ENCODE results near the gene GAPVD1. TPM values are rescaled to one million over a fixed set of nuclear protein-coding genes. Genes with fewer than 3 reads are reported as not detected.
A peak's percentile ranks its signal among the peaks of the same experiment; 100 is the strongest.
"Not testable (repeated sequence)": the region's sequence is repeated elsewhere in the genome, so short reads cannot be mapped to it uniquely, and the experiment has no call there.

The GAPVD1 gene
- total and polyA plus RNA-seq, 4 experiments from 2014 or later = 45.6 to 76.4 (median 63.5) TPM

- H3K4me3 ChIP-seq (ENCODE audit: low read length in 2 of 2) = peak overlapping the region; percentile 72 to 94
- Mint-ChIP-seq H3K4me3 (peak overlapping the region; percentile 94 to 98 (median 97)), H3K27ac (peak overlapping the region; percentile 87 to 97 (median 96)), H3K27me3 (no peaks in the 10 kb centered on the region), H3K4me1 (peaks cover 28 to 57% (median 42%) of the 10 kb centered on the region in 4 donors), H3K9me3 (no peaks in the 10 kb centered on the region), H3K36me3 (peaks cover 11 to 30% of the 10 kb centered on the region in 2 donors)
- no peaks in the 10 kb centered on the region for H3K36me3 ChIP-seq (ENCODE audit: insufficient read depth, low read length)
- DNase-seq = peak; percentile 36 to 53 (median 49)
- ChIA-PET POLR2A (ENCODE audit: partially characterized antibody) (interaction anchor here (1.0 to 5.1 kb wide), 4 partner anchors 21 to 401 kb away, joined by 3 to 98 read pairs (median 4); partner anchors contain the start of genes HSPA5 and RABEPK), CTCF (ENCODE audit: partially characterized antibody) (interaction anchor here (1.4 to 1.5 kb wide), 3 partner anchors 13 to 99 kb away, joined by 3 to 6 read pairs (median 4); partner anchors contain the start of gene HSPA5)
- no peaks in the 10 kb centered on the region for H3K9me3 ChIP-seq (ENCODE audit: control insufficient read depth in 1 of 2, low read length in 2 of 2)
- peaks cover 33% of the 10 kb centered on the region for H3K4me1 ChIP-seq (ENCODE audit: insufficient read depth, low read length)
- H3K27ac ChIP-seq (ENCODE audit: low read depth, low read length) = peak overlapping the region; percentile 81
- no peaks in the 10 kb centered on the region for H3K27me3 ChIP-seq (ENCODE audit: insufficient read depth, low read length)
- intact Hi-C loops (cut with micrococcal nuclease) = loop anchor here (5.0 kb wide), 1 partner anchor 490 kb away; the partner anchor contains the start of gene NR6A1
Observed at GRCh38 chr9:125262294-125262991, 817 bp downstream of the GAPVD1 start.

GRCh38 chr9:125264068-125264467, 2.4 kb downstream of the GAPVD1 start:
- CTCF ChIA-PET (ENCODE audit: partially characterized antibody); H3K27me3 ChIP-seq (ENCODE audit: insufficient read depth, low read length); H3K4me3 ChIP-seq (ENCODE audit: low read length in 2 of 2); H3K9me3 ChIP-seq (ENCODE audit: control insufficient read depth in 1 of 2, low read length in 2 of 2); H3K36me3 ChIP-seq (ENCODE audit: insufficient read depth, low read length); H3K9me3 Mint-ChIP-seq; H3K27me3 Mint-ChIP-seq: not testable (repeated sequence)
- Histone ChIP-seq H3K27ac (ENCODE audit: low read depth, low read length) (peak overlapping the region; percentile 34), H3K4me1 (ENCODE audit: insufficient read depth, low read length) (peaks cover 39% of the 10 kb centered on the region)
- Mint-ChIP-seq H3K4me3 (peak overlapping the region; percentile 60 to 97 (median 79)), H3K36me3 (peaks cover 19 to 39% of the 10 kb centered on the region in 2 donors), H3K27ac (peak overlapping the region; percentile 66 to 96 (median 87)), H3K4me1 (peaks cover 32 to 69% (median 50%) of the 10 kb centered on the region in 4 donors)
- DNase-seq = peak; percentile 34 to 60 (median 48)
- POLR2A ChIA-PET (ENCODE audit: partially characterized antibody) = interaction anchor here (0.6 to 5.1 kb wide), 4 partner anchors 22 to 69 kb away, joined by 3 to 98 read pairs (median 4); partner anchors contain the start of gene HSPA5
- intact Hi-C loops (cut with micrococcal nuclease) = loop anchor here (5.0 kb wide), 1 partner anchor 492 kb away; the partner anchor contains the start of gene NR6A1

- Histone ChIP-seq H3K27ac (ENCODE audit: low read depth, low read length) (no peak overlapping the region), H3K36me3 (ENCODE audit: insufficient read depth, low read length) (no peaks in the 10 kb centered on the region), H3K9me3 (ENCODE audit: control insufficient read depth in 1 of 2, low read length in 2 of 2) (no peaks in the 10 kb centered on the region), H3K4me3 (ENCODE audit: low read length in 2 of 2) (no peak overlapping the region), H3K4me1 (ENCODE audit: insufficient read depth, low read length) (peaks cover 35% of the 10 kb centered on the region), H3K27me3 (ENCODE audit: insufficient read depth, low read length) (no peaks in the 10 kb centered on the region)
- Mint-ChIP-seq H3K4me3 (peak overlapping the region in 1 of 8 donors; percentile 57), H3K27ac (peak overlapping the region in 2 of 7 donors; percentile 30 to 40), H3K27me3 (no peaks in the 10 kb centered on the region), H3K36me3 (peaks cover 24 to 49% of the 10 kb centered on the region in 2 donors), H3K4me1 (peaks cover 32 to 68% (median 46%) of the 10 kb centered on the region in 4 donors), H3K9me3 (no peaks in the 10 kb centered on the region)
- no peak for DNase-seq
- CTCF ChIA-PET (ENCODE audit: partially characterized antibody) = interaction anchor here (1.8 kb wide), 1 partner anchor 27 kb away, joined by 3 read pairs; the partner anchor contains the start of gene HSPA5
- intact Hi-C loops (cut with micrococcal nuclease) = no loop called here
- POLR2A ChIA-PET (ENCODE audit: partially characterized antibody) = interaction anchor here (0.6 kb wide), 1 partner anchor 1351 kb away, joined by 3 read pairs; no protein-coding TSS in a partner anchor
Observed at GRCh38 chr9:125268394-125269013, 6.9 kb downstream of the GAPVD1 start.

- H3K4me3 Mint-ChIP-seq = no peak overlapping the region
- ChIA-PET POLR2A (ENCODE audit: partially characterized antibody) (no interaction called here), CTCF (ENCODE audit: partially characterized antibody) (interaction anchor here (1.8 kb wide), 1 partner anchor 28 kb away, joined by 3 read pairs; the partner anchor contains the start of gene HSPA5)
- intact Hi-C loops (cut with micrococcal nuclease) = no loop called here
- Histone ChIP-seq H3K27ac (ENCODE audit: low read depth, low read length) (no peak overlapping the region), H3K9me3 (ENCODE audit: control insufficient read depth in 1 of 2, low read length in 2 of 2) (no peaks in the 10 kb centered on the region), H3K4me1 (ENCODE audit: insufficient read depth, low read length) (peaks cover 30% of the 10 kb centered on the region), H3K27me3 (ENCODE audit: insufficient read depth, low read length) (no peaks in the 10 kb centered on the region), H3K36me3 (ENCODE audit: insufficient read depth, low read length) (no peaks in the 10 kb centered on the region), H3K4me3 (ENCODE audit: low read length in 2 of 2) (no peak overlapping the region)
- peaks cover 28 to 65% (median 42%) of the 10 kb centered on the region in 4 donors for H3K4me1 Mint-ChIP-seq
- no peak overlapping the region for H3K27ac Mint-ChIP-seq
- H3K27me3 Mint-ChIP-seq = no peaks in the 10 kb centered on the region
- no peaks in the 10 kb centered on the region for H3K9me3 Mint-ChIP-seq
- H3K36me3 Mint-ChIP-seq = peaks cover 21 to 46% of the 10 kb centered on the region in 2 donors
- no peak for DNase-seq
Observed at GRCh38 chr9:125269014-125269397, 7.4 kb downstream of the GAPVD1 start.

- H3K4me3 ChIP-seq (ENCODE audit: low read length in 2 of 2) = no peak overlapping the region
- peaks cover 17% of the 10 kb centered on the region for H3K4me1 ChIP-seq (ENCODE audit: insufficient read depth, low read length)
- Mint-ChIP-seq H3K4me1 (peaks cover 21 to 54% (median 31%) of the 10 kb centered on the region in 4 donors), H3K4me3 (peak overlapping the region in 1 of 8 donors; percentile 24), H3K27ac (no peak overlapping the region), H3K9me3 (no peaks in the 10 kb centered on the region), H3K36me3 (peaks cover 21 to 35% of the 10 kb centered on the region in 2 donors), H3K27me3 (no peaks in the 10 kb centered on the region)
- no peaks in the 10 kb centered on the region for H3K9me3 ChIP-seq (ENCODE audit: control insufficient read depth in 1 of 2, low read length in 2 of 2)
- H3K27ac ChIP-seq (ENCODE audit: low read depth, low read length) = no peak overlapping the region
- H3K27me3 ChIP-seq (ENCODE audit: insufficient read depth, low read length) = no peaks in the 10 kb centered on the region
- intact Hi-C loops (cut with micrococcal nuclease) = no loop called here
- CTCF ChIA-PET (ENCODE audit: partially characterized antibody) = no interaction called here
- POLR2A ChIA-PET (ENCODE audit: partially characterized antibody) = no interaction called here
- H3K36me3 ChIP-seq (ENCODE audit: insufficient read depth, low read length) = no peaks in the 10 kb centered on the region
- DNase-seq = no peak
Observed at GRCh38 chr9:125271081-125271480, 9.5 kb downstream of the GAPVD1 start.

GRCh38 chr9:125272697-125273096, 11.1 kb downstream of the GAPVD1 start:
- CTCF ChIA-PET (ENCODE audit: partially characterized antibody) = no interaction called here
- POLR2A ChIA-PET (ENCODE audit: partially characterized antibody) = no interaction called here
- Histone ChIP-seq H3K9me3 (ENCODE audit: control insufficient read depth in 1 of 2, low read length in 2 of 2) (no peaks in the 10 kb centered on the region), H3K27ac (ENCODE audit: low read depth, low read length) (no peak overlapping the region), H3K4me1 (ENCODE audit: insufficient read depth, low read length) (peaks cover 24% of the 10 kb centered on the region), H3K27me3 (ENCODE audit: insufficient read depth, low read length) (no peaks in the 10 kb centered on the region), H3K4me3 (ENCODE audit: low read length in 2 of 2) (no peak overlapping the region), H3K36me3 (ENCODE audit: insufficient read depth, low read length) (no peaks in the 10 kb centered on the region)
- Mint-ChIP-seq H3K36me3 (peaks cover 16 to 32% of the 10 kb centered on the region in 2 donors), H3K27me3 (no peaks in the 10 kb centered on the region), H3K9me3 (no peaks in the 10 kb centered on the region), H3K27ac (peak overlapping the region in 3 of 7 donors; percentile 9 to 36 (median 35)), H3K4me3 (peak overlapping the region in 1 of 8 donors; percentile 43), H3K4me1 (peaks cover 23 to 56% (median 32%) of the 10 kb centered on the region in 4 donors)
- intact Hi-C loops (cut with micrococcal nuclease) = no loop called here
- no peak for DNase-seq

- no peak overlapping the region for H3K4me3 ChIP-seq (ENCODE audit: low read length in 2 of 2)
- no peaks in the 10 kb centered on the region for H3K27me3 ChIP-seq (ENCODE audit: insufficient read depth, low read length)
- no peaks in the 10 kb centered on the region for H3K36me3 ChIP-seq (ENCODE audit: insufficient read depth, low read length)
- ChIA-PET POLR2A (ENCODE audit: partially characterized antibody) (interaction anchor here (0.6 kb wide), 1 partner anchor 56 kb away, joined by 3 read pairs; no protein-coding TSS in a partner anchor), CTCF (ENCODE audit: partially characterized antibody) (no interaction called here)
- Mint-ChIP-seq H3K36me3 (peaks cover 8 to 15% of the 10 kb centered on the region in 2 donors), H3K27ac (no peak overlapping the region), H3K9me3 (no peaks in the 10 kb centered on the region), H3K27me3 (no peaks in the 10 kb centered on the region), H3K4me3 (no peak overlapping the region), H3K4me1 (peaks cover 15 to 37% (median 19%) of the 10 kb centered on the region in 4 donors)
- DNase-seq = no peak
- intact Hi-C loops (cut with micrococcal nuclease) = no loop called here
- no peaks in the 10 kb centered on the region for H3K9me3 ChIP-seq (ENCODE audit: control insufficient read depth in 1 of 2, low read length in 2 of 2)
- peaks cover 14% of the 10 kb centered on the region for H3K4me1 ChIP-seq (ENCODE audit: insufficient read depth, low read length)
- no peak overlapping the region for H3K27ac ChIP-seq (ENCODE audit: low read depth, low read length)
Observed at GRCh38 chr9:125276771-125277170, 15.1 kb downstream of the GAPVD1 start.
